Hepatic stellate cell (primary cell): ENCODE data around the gene EIF5B.
"Not testable (repeated sequence)": the region's sequence is repeated elsewhere in the genome, so short reads cannot be mapped to it uniquely, and the experiment has no call there.

Experiments used
- DNase-seq: peaks from one replicate; pipeline ENCODE4 v3.0.0; 2011; ENCODE audit warnings: low spot score

The EIF5B gene

GRCh38 chr2:99337113-99338028, at the start of gene EIF5B:
Gene EIF5B (plus strand): TSS chr2:99337389. CDS start chr2:99337555, 166 bp downstream.
- DNase-seq = peak; percentile 96

GRCh38 chr2:99297994-99298393, 39.2 kb upstream of the EIF5B start:
- peak; percentile 8 for DNase-seq

- DNase-seq = no peak
Observed at GRCh38 chr2:99299580-99299979, 37.6 kb upstream of the EIF5B start.

GRCh38 chr2:99301097-99301496, 36.1 kb upstream of the EIF5B start, which contains the start of gene LYG1:
Gene LYG1 (minus strand): TSS chr2:99301197. CDS start chr2:99295670, 5,527 bp downstream.
- DNase-seq = not testable (repeated sequence)

- DNase-seq = no peak
Observed at GRCh38 chr2:99317161-99317872, 19.9 kb upstream of the EIF5B start.

- not testable (repeated sequence) for DNase-seq
Observed at GRCh38 chr2:99317873-99318200, 19.4 kb upstream of the EIF5B start.

GRCh38 chr2:99325384-99325783, 11.8 kb upstream of the EIF5B start:
- no peak for DNase-seq

- peak; percentile 96 for DNase-seq
Observed at GRCh38 chr2:99335911-99336803, 1.0 kb upstream of the EIF5B start, which contains the start of gene TXNDC9. Gene TXNDC9 (minus strand): TSS chr2:99336333. CDS start chr2:99333210, 3,123 bp downstream.

GRCh38 chr2:99336804-99337112, 431 bp upstream of the EIF5B start:
- DNase-seq = no peak

GRCh38 chr2:99338029-99338585, 918 bp downstream of the EIF5B start:
- DNase-seq = peak; percentile 18

GRCh38 chr2:99340669-99341236, 3.6 kb downstream of the EIF5B start:
- DNase-seq = no peak

GRCh38 chr2:99342536-99342935, 5.3 kb downstream of the EIF5B start:
- no peak for DNase-seq

- not testable (repeated sequence) for DNase-seq
Observed at GRCh38 chr2:99345446-99345845, 8.3 kb downstream of the EIF5B start.

GRCh38 chr2:99346218-99346617, 9.0 kb downstream of the EIF5B start:
- no peak for DNase-seq

GRCh38 chr2:99348173-99348572, 11.0 kb downstream of the EIF5B start:
- DNase-seq = no peak

GRCh38 chr2:99350194-99350593, 13.0 kb downstream of the EIF5B start:
- no peak for DNase-seq

GRCh38 chr2:99354070-99354469, 16.9 kb downstream of the EIF5B start:
- DNase-seq = no peak

- not testable (repeated sequence) for DNase-seq
Observed at GRCh38 chr2:99354825-99355224, 17.6 kb downstream of the EIF5B start.

GRCh38 chr2:99356853-99357252, 19.7 kb downstream of the EIF5B start:
- DNase-seq = no peak

GRCh38 chr2:99365661-99366060, 28.5 kb downstream of the EIF5B start:
- no peak for DNase-seq

GRCh38 chr2:99368854-99369253, 31.7 kb downstream of the EIF5B start:
- DNase-seq = not testable (repeated sequence)
